SK-N-SH (cell line): ENCODE data around the gene IL9.

Experiments used
- EP300 ChIP-seq, 2 experiments: IDR thresholded peaks; 2 replicates each; pipeline versions ENCODE4 v1.4.0 to v1.6.1; 2012; ENCODE audit warnings: borderline replicate concordance in 1 of 2, low read depth in 1 of 2, low read length in 1 of 2
- EZH2phosphoT487 ChIP-seq: fragments of 200-600 bp; sonication (generic); IDR thresholded peaks from 2 replicates; pipeline ENCODE4 v1.6.1; 2017; ENCODE audit warnings: low read depth, mixed run types, mild to moderate bottlenecking, antibody characterized with exemption, moderate library complexity, borderline replicate concordance
- FOXM1 ChIP-seq: IDR thresholded peaks from 2 replicates; pipeline ENCODE4 v1.4.0; 2012; ENCODE audit warnings: low read depth, mild to moderate bottlenecking
- JUND ChIP-seq: IDR thresholded peaks from 2 replicates; pipeline ENCODE4 v1.4.0; 2012
- SMC3 ChIP-seq: IDR thresholded peaks from 2 replicates; pipeline ENCODE4 v1.6.1; 2012; ENCODE audit warnings: low read depth, low read length, improper control_type of control experiment
- TEAD4 ChIP-seq: IDR thresholded peaks from 2 replicates; pipeline ENCODE4 v1.4.0; 2012; ENCODE audit warnings: mild to moderate bottlenecking, borderline replicate concordance; ENCODE audit not compliant: insufficient read depth
- YY1 ChIP-seq: IDR thresholded peaks from 2 replicates; pipeline ENCODE4 v1.4.0; 2012; ENCODE audit warnings: low read depth, mild to moderate bottlenecking
- TF ChIP-seq, protein P1 (sequence below): fragments of 200-600 bp; sonication (generic); IDR thresholded peaks from 2 replicates; pipeline ENCODE4 v1.6.1; 2017; ENCODE audit warnings: antibody characterized with exemption, mild to moderate bottlenecking, moderate library complexity
- TF ChIP-seq, protein P2 (sequence below): IDR thresholded peaks from 2 replicates; pipeline ENCODE4 v1.4.0; 2012; ENCODE audit warnings: low read depth, borderline replicate concordance
- TF ChIP-seq, protein P3 (sequence below): fragments of 150-350 bp; IDR thresholded peaks from 2 replicates; pipeline ENCODE4 v1.6.1; 2017; ENCODE audit warnings: antibody characterized with exemption, low read length, low read depth, borderline replicate concordance
- TF ChIP-seq, protein P4 (sequence below): IDR thresholded peaks from 2 replicates; pipeline ENCODE4; 2012

DNA sequence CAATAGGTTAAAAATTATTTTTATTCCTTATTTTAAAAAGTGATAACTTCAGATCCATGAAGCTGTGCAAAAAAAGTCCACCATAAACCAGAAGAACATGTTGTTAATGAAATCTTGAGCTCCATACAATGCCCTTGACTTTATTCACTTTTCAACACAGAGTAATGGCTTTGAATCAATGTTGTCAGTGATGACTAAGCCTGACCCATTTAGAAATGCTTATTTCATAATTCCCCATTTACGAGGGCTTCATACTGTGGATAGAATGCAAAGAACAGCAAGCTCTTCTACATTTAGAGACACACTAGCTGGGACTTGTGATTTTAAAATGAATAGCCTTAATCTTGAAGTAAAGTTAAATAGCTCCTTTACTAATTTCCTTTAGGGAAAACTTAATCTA lies 25.7 kb upstream of the IL9 start:
- TF ChIP-seq, protein P1, sequence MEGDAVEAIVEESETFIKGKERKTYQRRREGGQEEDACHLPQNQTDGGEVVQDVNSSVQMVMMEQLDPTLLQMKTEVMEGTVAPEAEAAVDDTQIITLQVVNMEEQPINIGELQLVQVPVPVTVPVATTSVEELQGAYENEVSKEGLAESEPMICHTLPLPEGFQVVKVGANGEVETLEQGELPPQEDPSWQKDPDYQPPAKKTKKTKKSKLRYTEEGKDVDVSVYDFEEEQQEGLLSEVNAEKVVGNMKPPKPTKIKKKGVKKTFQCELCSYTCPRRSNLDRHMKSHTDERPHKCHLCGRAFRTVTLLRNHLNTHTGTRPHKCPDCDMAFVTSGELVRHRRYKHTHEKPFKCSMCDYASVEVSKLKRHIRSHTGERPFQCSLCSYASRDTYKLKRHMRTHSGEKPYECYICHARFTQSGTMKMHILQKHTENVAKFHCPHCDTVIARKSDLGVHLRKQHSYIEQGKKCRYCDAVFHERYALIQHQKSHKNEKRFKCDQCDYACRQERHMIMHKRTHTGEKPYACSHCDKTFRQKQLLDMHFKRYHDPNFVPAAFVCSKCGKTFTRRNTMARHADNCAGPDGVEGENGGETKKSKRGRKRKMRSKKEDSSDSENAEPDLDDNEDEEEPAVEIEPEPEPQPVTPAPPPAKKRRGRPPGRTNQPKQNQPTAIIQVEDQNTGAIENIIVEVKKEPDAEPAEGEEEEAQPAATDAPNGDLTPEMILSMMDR = no peak
- TF ChIP-seq, protein P2, sequence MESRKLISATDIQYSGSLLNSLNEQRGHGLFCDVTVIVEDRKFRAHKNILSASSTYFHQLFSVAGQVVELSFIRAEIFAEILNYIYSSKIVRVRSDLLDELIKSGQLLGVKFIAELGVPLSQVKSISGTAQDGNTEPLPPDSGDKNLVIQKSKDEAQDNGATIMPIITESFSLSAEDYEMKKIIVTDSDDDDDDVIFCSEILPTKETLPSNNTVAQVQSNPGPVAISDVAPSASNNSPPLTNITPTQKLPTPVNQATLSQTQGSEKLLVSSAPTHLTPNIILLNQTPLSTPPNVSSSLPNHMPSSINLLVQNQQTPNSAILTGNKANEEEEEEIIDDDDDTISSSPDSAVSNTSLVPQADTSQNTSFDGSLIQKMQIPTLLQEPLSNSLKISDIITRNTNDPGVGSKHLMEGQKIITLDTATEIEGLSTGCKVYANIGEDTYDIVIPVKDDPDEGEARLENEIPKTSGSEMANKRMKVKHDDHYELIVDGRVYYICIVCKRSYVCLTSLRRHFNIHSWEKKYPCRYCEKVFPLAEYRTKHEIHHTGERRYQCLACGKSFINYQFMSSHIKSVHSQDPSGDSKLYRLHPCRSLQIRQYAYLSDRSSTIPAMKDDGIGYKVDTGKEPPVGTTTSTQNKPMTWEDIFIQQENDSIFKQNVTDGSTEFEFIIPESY = no peak
- TF ChIP-seq JUND (no peak), FOXM1 (no peak), TEAD4 (no peak), EZH2phosphoT487 (no peak), YY1 (no peak), SMC3 (no peak), EP300 (IDR thresholded peaks at IDR 0.05; ENCODE audit: borderline replicate concordance in 1 of 2, low read depth in 1 of 2, low read length in 1 of 2) (no peak)
- TF ChIP-seq, protein P3, sequence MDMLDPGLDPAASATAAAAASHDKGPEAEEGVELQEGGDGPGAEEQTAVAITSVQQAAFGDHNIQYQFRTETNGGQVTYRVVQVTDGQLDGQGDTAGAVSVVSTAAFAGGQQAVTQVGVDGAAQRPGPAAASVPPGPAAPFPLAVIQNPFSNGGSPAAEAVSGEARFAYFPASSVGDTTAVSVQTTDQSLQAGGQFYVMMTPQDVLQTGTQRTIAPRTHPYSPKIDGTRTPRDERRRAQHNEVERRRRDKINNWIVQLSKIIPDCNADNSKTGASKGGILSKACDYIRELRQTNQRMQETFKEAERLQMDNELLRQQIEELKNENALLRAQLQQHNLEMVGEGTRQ = no peak
- TF ChIP-seq, protein P4, sequence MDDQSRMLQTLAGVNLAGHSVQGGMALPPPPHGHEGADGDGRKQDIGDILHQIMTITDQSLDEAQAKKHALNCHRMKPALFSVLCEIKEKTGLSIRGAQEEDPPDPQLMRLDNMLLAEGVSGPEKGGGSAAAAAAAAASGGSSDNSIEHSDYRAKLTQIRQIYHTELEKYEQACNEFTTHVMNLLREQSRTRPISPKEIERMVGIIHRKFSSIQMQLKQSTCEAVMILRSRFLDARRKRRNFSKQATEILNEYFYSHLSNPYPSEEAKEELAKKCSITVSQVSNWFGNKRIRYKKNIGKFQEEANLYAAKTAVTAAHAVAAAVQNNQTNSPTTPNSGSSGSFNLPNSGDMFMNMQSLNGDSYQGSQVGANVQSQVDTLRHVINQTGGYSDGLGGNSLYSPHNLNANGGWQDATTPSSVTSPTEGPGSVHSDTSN = no peak
